GM20000 (cell line): ENCODE measurements around the gene LENEP.

Experiments
- DNase-seq: peaks from one replicate; pipeline ENCODE4 v3.0.0; 2012; ENCODE audit warnings: low spot score
- TF ChIP-seq, protein P1 (sequence below): IDR thresholded peaks from 2 replicates; pipeline ENCODE4 v1.5.1; 2012; ENCODE audit warnings: mild to moderate bottlenecking, control low read depth; ENCODE audit errors: extremely low read depth, missing control alignments

The LENEP gene

GRCh38 chr1:155011437-155012025 lies 18.1 kb downstream of the LENEP start:
- no peak for DNase-seq
- TF ChIP-seq, protein P1, sequence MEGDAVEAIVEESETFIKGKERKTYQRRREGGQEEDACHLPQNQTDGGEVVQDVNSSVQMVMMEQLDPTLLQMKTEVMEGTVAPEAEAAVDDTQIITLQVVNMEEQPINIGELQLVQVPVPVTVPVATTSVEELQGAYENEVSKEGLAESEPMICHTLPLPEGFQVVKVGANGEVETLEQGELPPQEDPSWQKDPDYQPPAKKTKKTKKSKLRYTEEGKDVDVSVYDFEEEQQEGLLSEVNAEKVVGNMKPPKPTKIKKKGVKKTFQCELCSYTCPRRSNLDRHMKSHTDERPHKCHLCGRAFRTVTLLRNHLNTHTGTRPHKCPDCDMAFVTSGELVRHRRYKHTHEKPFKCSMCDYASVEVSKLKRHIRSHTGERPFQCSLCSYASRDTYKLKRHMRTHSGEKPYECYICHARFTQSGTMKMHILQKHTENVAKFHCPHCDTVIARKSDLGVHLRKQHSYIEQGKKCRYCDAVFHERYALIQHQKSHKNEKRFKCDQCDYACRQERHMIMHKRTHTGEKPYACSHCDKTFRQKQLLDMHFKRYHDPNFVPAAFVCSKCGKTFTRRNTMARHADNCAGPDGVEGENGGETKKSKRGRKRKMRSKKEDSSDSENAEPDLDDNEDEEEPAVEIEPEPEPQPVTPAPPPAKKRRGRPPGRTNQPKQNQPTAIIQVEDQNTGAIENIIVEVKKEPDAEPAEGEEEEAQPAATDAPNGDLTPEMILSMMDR = no peak

GRCh38 chr1:155012026-155012546 lies 18.7 kb downstream of the LENEP start:
- TF ChIP-seq, protein P1 = no peak
- no peak for DNase-seq

GRCh38 chr1:155012776-155013602 lies 19.6 kb downstream of the LENEP start:
- DNase-seq = no peak
- TF ChIP-seq, protein P1 = no peak

DNA sequence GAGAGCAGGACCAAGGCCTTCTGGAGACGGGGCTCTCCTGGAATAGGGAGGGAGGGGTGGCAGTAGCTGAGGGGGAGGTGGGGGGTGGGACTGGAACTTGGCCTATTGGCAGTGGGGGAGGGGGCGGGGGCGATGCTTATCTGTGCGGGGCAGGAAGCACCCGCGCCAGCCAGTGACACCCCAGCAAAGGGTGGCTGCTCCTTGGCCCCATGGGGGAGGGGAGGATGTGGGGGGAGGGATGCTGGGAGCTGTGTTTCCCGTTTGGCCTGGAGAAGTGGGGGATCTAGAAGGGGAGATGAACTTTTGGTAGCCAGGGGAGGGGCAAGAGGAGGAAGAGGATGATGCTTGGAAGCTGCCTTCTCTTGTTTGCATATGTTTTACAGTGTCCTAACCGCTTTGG lies 20.2 kb downstream of the LENEP start:
- DNase-seq = no peak
- TF ChIP-seq, protein P1 = no peak

DNA sequence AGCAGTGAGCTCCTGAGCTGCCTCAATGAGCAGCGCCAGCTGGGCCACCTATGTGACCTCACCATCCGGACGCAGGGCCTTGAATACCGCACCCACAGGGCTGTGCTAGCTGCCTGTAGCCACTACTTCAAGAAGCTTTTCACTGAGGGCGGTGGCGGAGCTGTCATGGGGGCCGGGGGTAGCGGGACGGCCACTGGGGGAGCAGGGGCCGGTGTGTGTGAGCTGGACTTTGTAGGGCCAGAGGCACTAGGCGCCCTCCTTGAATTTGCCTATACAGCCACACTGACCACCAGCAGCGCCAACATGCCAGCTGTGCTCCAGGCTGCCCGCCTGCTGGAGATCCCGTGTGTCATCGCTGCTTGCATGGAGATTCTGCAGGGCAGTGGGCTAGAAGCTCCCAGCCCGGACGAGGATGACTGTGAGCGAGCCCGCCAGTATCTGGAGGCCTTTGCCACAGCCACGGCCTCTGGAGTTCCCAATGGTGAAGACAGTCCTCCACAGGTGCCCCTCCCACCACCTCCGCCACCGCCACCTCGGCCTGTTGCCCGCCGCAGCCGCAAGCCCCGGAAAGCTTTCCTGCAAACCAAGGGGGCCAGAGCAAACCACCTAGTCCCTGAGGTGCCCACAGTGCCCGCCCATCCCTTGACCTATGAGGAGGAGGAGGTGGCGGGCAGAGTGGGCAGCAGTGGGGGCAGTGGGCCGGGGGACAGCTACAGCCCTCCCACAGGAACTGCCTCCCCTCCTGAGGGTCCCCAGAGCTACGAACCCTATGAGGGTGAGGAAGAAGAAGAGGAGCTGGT lies 21.5 kb downstream of the LENEP start:
- DNase-seq = no peak

GRCh38 chr1:155015527-155016230 lies 22.3 kb downstream of the LENEP start:
- no peak for DNase-seq
- TF ChIP-seq, protein P1 = no peak

More for the DNA sequence above, 21.5 kb downstream of the LENEP start:
- TF ChIP-seq, protein P1 = no peak
